Measurements from ENCODE around the gene TMEM38B.
"Not testable (repeated sequence)": the region's sequence is repeated elsewhere in the genome, so short reads cannot be mapped to it uniquely, and the experiment has no call there.

TMEM38B gene

DNA sequence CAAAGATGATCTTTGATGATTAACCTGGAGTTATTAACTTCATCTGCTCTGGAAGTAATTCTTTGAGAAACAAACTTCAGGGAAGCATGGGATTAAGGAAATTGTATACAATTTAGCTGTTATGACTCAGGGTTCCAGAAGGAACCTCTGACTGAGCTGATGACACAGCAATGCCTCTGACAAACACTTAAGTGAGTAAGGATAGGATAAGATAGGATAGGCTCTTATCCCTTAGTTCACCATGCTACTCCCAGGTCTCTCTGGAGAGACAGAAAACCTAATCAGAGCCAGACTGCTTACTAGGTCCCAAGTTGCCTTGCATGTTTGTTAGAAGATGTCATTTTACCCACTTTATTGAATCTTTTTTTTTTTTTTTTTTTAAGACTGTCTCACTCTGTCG, 12.6 kb upstream of the TMEM38B start:
- no peak for FAIRE-seq

DNA sequence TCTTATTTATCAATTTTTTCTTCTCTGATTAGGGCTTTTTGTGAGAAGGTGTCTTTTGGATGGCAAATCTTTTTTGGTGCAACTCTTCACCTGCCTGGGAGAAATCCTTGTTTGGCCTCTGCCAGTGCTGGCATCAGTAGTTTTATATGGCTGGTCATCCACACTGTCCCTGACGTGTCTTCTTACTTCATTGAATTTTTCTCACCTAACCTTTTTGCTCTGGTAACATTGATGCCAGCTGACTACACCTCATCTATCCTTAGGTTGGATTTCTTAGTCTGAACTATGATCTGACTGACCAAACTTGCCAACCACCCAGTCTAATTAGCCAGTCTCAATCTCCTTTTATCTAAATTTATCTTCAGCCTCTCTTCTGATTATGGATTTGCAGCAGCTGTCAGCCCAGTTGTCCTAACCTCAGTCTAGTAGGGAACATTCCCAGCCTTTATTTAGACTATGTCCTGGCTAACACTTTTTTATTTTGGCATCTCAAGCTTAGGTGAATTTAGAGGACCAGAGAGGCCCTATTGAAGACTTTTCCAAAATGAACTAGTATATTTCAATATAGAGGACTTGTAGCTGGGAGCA, 10.6 kb upstream of the TMEM38B start:
- FAIRE-seq, result no peak

DNA sequence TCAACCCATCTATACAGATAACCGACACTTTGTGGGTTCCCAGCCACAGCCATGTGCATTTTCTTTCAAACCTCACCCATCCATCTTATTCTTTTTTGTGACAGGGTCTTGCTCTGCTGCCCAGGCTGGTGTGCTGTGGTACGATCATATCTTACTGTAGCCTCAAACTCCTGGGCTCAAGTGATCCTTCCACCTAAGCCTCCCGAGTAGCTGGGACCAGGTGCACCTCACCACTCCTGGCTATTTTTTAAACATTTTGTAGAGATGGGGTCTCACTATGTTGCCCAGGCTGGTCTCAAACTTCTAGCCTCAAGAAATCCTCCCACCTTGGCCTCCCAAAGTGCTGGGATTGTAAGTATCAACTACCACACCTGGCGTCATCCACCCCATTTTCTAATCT, 7.4 kb upstream of the TMEM38B start:
- no peak for FAIRE-seq

GRCh38 chr9:105690742-105691141, 3.6 kb upstream of the TMEM38B start:
- peak; percentile 75 for FAIRE-seq

DNA sequence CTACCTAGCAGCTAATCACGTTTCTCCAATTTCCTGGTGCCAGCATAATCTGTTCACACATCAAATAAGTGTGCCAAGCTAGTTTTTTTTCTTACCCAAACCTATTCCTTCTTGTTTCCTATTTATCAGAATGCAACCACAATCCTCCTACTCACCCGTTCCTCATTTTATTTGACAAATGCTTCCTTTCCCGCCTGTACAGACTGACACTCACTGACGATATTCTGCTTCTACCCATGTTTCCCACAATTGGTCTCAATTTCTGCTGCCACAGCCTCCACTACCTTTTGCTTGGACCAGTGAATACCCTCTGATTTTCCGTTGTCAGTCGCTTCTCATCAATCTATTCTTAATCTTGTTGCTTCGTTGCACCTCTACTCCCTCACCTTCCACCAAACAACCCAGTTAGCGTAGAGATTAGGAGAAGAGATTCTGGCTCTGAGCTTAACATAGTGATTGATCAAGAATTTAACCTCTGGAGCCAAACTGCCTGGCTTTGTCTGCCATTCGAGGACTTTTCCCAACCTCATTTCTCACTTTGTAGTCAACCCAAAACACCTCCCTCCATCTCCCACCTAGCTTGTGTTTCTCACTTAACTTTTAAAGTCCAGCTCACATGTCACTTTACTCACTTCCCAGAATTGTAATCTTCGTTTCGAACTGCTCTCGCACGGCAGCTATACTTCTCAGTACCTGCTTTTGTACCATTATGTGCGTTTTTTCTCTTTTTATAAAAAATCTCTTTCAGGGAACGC, 729 bp upstream of the TMEM38B start:
- no peak for FAIRE-seq

DNA sequence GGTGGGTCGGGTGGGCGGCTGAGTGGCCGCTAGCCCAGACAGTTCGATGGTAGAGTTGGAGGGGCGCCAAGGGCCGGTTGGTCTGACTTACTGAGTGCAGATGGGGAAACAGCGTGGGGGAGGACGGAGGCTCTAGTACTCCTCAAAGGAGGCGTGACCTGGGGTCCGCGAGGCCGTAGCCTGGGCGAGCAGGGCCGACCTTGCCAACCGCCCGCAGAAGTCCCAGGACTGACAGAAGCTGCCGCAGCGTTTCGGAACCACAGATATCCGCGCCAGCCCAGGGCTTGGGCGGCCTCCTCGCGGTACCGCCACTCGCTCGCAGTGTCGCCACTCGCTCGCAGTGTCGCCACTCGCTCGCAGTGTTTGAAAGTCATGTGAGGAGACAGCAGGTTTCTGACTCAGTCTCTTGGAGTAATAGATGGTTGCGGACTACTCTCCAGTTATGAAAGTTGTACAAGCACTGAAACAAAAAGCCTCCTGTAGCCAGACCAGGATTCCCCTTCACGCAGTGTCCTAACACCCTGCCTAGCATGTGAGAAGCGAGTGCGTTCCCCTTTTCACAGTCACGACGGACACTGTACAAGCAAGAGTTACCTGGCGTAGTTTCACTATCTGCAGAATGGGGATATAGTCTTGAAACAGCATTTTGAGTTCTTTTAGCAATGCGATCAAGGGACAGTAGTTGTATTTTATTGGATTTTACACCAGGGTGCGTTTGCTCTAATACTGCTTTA, 674 bp downstream of the TMEM38B start:
- FAIRE-seq, result no peak

DNA sequence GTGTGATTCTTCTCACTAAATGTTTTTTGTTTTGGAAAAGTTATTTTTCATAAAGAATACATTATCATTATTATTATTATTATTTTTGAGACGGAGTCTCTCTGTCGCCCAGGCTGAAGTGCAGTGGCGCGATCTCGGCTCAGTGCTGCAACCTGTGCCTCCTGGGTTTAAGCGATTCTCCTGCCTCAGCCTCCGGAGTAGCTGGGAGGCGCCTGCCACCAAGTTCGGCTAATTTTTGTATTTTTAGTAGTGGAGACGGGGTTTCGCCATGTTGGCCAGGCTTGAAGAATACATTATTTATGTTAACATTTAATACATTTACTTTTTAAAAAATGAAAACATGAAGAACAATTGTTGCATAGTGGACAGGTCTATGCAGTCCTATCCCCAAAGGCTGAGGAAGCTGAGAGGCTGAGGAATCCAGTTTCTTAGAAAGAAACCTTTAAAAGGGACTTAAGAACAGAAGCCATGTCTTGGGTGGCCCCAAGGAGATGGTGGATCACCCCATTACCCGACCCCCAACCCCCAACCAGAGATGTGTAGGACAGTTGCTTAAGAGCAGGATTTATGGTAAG, 2.0 kb downstream of the TMEM38B start:
- no peak for FAIRE-seq

- no peak for FAIRE-seq
Observed at GRCh38 chr9:105697871-105698270, 3.5 kb downstream of the TMEM38B start.

GRCh38 chr9:105698348-105698870, 4.1 kb downstream of the TMEM38B start:
- peak; percentile 50 for FAIRE-seq

DNA sequence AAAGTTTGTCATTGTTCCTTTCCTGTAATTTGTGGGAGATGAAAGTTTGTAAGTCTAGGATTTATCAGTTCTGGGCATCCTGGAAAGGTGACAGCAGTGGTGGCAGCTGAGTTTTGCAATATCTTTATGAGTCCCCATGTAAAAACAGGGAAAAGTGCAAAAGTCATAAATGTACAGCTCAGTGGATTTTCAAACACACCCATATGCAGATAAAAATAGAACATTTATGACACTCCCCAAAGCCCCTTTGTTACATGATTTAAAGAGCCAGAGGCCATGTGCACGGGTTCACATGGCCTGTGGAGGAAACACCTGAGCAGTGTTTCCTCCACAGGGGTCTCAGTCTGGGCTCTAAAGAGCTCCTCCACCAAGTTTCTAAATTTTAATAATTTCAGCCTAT, 6.3 kb downstream of the TMEM38B start:
- FAIRE-seq, result no peak

- no peak for FAIRE-seq
Observed at GRCh38 chr9:105701145-105701544, 6.8 kb downstream of the TMEM38B start.

- FAIRE-seq, result no peak
Observed at GRCh38 chr9:105702207-105702606, 7.9 kb downstream of the TMEM38B start.

GRCh38 chr9:105703638-105704037, 9.3 kb downstream of the TMEM38B start:
- FAIRE-seq, result not testable (repeated sequence)

GRCh38 chr9:105706156-105706555, 11.8 kb downstream of the TMEM38B start:
- no peak for FAIRE-seq

GRCh38 chr9:105708405-105708804, 14.1 kb downstream of the TMEM38B start:
- no peak for FAIRE-seq

- FAIRE-seq, result no peak
Observed at GRCh38 chr9:105710638-105711037, 16.3 kb downstream of the TMEM38B start.

GRCh38 chr9:105711867-105712266, 17.5 kb downstream of the TMEM38B start:
- FAIRE-seq, result no peak

- FAIRE-seq, result no peak
Observed at GRCh38 chr9:105712297-105712696, 18.0 kb downstream of the TMEM38B start.

GRCh38 chr9:105712773-105713172, 18.4 kb downstream of the TMEM38B start:
- no peak for FAIRE-seq

GRCh38 chr9:105713260-105714019, 19.1 kb downstream of the TMEM38B start:
- FAIRE-seq, result no peak

GRCh38 chr9:105714020-105714331, 19.6 kb downstream of the TMEM38B start:
- no peak for FAIRE-seq

- no peak for FAIRE-seq
Observed at GRCh38 chr9:105716146-105716545, 21.8 kb downstream of the TMEM38B start.

DNA sequence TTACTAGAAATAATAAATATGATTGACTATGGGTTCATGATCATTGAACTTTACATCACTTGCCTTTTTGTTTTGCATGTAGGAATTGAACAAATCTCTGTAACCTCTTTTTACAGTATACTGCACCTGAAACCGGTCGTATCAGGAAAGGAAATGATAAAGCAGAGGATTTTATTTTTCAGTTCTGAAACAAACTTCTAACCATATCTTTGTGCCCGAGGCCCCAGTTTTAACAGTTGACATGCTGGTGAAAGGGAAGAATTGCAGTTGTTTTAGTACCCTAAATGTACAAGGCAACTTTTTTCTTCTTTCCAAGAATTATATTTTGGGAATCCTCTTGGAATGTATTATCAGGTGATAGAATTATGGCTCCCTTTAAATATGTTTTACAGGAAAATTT, 27.8 kb downstream of the TMEM38B start:
- no peak for FAIRE-seq
